ENCODE results near the gene USP47.

The USP47 gene, protein sequence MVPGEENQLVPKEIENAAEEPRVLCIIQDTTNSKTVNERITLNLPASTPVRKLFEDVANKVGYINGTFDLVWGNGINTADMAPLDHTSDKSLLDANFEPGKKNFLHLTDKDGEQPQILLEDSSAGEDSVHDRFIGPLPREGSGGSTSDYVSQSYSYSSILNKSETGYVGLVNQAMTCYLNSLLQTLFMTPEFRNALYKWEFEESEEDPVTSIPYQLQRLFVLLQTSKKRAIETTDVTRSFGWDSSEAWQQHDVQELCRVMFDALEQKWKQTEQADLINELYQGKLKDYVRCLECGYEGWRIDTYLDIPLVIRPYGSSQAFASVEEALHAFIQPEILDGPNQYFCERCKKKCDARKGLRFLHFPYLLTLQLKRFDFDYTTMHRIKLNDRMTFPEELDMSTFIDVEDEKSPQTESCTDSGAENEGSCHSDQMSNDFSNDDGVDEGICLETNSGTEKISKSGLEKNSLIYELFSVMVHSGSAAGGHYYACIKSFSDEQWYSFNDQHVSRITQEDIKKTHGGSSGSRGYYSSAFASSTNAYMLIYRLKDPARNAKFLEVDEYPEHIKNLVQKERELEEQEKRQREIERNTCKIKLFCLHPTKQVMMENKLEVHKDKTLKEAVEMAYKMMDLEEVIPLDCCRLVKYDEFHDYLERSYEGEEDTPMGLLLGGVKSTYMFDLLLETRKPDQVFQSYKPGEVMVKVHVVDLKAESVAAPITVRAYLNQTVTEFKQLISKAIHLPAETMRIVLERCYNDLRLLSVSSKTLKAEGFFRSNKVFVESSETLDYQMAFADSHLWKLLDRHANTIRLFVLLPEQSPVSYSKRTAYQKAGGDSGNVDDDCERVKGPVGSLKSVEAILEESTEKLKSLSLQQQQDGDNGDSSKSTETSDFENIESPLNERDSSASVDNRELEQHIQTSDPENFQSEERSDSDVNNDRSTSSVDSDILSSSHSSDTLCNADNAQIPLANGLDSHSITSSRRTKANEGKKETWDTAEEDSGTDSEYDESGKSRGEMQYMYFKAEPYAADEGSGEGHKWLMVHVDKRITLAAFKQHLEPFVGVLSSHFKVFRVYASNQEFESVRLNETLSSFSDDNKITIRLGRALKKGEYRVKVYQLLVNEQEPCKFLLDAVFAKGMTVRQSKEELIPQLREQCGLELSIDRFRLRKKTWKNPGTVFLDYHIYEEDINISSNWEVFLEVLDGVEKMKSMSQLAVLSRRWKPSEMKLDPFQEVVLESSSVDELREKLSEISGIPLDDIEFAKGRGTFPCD (N-terminal part only)

DNA sequence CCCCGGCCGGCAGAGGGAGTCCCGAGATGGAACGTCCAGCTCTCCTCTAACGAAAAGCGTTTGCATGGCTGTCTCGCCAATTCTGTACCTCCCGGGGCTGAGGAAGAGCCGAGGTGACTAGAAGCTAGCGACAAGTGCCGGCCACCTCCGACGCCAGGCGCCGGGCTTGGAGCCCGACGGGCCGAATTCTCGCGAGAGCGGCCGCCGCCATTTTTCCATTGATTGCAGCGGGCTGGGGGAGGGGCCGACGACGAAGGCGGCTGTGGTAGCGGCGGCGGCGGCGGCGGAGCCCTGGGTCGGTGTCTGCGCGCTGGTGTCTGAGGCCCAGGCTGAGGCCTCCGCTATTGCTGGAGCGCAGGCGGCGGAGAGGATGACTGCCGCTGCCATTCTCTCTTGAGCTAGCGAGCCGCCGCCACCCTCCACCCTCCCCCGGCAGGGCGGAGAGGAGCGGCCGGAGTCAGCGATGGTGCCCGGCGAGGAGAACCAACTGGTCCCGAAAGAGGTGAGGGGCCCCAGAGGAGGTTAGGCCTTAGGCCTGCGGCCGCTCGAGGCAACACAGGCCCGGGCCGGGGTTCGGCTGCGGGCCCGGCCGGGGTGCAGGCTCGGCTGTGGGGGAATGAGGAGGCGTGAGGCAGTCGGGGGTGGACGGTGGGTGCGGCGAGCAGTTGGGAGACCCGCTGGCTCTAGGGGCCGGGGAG, at the start of gene USP47:
TSS of gene USP47 (plus strand) at position 250 of the 698 bp plus-strand sequence. CDS start at position 464, 214 bp downstream.
- DNase-seq (ENCODE audit: insufficient read length, low spot score): peak; percentile 68

DNA sequence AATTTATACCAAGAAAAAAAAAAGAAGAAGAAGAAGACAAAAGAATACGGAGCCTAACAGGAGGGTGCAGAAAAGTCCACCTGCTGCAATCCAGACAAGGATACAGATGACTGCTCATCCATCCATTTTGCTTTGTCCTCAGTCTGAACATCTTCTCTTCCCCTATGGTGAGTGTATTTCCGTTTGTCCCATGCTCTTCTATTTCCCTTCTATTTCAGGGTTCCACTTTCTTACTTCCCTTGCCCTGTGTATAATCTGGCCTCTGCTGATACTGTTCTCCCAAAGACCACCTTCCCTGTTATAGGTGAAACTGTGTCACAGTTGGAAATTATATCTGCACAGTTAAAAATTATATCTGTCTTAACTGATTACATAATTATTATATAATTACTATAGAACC, 48.7 kb upstream of the USP47 start:
- no peak for DNase-seq (ENCODE audit: insufficient read length, low spot score)
- no peak for FAIRE-seq

More for the DNA sequence above, at the start of gene USP47:
- peak; percentile 20 for FAIRE-seq

DNA sequence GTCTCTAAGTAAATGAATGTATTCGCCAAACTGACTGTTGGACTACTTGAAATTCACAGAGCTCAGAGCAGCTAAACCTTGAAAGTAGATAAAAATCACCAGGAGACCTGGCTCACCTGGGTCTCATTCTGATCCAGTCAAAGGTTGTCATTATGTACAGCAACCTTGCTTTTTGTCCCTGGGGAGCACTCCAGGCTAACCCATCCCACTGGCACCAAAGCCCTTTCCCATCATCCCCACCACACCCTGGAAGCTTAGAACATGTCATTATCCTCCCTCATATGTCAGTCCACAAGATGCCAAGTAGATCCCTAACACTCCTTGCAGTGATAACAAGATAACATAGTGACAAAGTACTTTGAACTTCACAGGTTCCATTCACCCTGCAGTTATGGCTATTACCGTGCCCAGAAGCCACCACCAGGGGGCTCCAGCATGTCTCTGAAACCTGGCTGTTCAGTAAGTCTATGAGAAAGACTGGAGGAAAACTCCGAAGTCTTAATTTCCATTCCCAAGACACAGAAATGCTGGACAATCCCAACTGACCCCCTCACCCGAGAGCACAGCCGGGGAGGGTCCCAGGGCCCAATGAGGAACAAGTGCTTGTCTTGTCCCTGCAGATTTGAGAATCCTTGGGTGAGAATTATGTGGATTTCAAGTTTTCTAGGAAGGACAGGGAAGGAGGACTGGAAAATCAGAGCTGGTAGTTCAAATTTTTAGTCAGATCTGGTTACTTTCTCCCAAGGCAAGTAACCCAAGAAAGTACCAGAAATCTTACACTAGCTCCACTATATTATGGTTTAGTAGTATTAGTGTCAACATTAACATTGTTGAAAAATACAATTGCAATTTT, 43.0 kb upstream of the USP47 start:
- peak; percentile 49 for DNase-seq (ENCODE audit: insufficient read length, low spot score)
- FAIRE-seq: peak; percentile 36

DNA sequence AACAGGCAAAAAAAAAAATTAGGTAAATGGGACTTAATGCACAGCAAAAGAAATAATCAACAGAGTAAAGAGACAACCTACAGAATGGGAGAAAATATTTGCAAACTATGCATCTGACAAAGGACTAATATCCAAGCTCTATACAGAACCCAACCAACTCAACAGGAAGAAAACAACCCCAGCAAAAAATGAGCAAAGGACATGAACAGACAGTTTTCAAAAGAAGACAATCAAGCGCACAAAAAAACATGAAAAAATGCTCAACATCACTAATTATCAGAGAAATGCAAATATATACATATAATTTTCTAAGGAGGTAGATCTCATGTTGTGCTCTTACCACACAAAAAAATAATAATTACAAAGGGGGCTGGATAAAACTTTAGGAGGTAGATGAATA, 36.5 kb upstream of the USP47 start:
- FAIRE-seq (no peak), DNase-seq (ENCODE audit: insufficient read length, low spot score) (no peak)

DNA sequence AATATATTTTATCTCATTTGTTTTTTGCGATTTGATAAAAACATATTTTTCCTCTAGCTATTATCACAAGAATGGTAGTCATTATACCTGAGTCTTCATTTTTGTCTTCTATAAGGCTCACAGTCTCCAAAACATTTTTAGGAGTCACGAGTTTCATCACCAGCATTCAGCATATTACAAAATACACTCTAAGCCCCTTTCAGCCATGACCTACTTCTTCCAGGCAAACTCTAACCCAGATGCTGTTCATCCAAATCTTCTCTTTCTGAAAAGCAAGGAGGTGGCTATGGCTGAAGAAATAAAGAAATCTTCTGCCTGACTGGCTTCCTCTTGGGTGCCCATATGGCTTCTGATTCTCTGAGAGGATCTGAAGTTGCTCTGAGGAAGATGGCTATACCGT, 35.7 kb upstream of the USP47 start:
- DNase-seq (ENCODE audit: insufficient read length, low spot score) (no peak), FAIRE-seq (no peak)

DNA sequence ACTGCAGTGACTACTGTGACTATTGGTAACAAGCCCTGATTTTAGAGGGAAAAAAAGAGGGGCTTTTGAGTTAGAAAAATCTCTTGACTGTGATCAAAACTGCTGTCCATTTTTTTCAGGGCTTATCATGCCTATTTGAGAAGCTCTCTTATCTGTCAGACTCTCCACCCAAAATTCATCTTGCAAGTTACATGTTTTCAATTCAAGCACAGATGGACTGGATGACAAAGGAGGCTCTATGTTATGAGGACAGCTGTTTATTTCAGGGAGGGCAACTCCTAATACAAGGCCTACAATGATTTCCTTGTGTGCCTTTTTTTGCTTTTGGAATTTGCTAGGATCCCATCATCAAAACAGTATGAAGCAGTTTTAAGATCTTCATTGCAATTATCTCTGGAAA, 35.2 kb upstream of the USP47 start:
- no peak for FAIRE-seq
- no peak for DNase-seq (ENCODE audit: insufficient read length, low spot score)

DNA sequence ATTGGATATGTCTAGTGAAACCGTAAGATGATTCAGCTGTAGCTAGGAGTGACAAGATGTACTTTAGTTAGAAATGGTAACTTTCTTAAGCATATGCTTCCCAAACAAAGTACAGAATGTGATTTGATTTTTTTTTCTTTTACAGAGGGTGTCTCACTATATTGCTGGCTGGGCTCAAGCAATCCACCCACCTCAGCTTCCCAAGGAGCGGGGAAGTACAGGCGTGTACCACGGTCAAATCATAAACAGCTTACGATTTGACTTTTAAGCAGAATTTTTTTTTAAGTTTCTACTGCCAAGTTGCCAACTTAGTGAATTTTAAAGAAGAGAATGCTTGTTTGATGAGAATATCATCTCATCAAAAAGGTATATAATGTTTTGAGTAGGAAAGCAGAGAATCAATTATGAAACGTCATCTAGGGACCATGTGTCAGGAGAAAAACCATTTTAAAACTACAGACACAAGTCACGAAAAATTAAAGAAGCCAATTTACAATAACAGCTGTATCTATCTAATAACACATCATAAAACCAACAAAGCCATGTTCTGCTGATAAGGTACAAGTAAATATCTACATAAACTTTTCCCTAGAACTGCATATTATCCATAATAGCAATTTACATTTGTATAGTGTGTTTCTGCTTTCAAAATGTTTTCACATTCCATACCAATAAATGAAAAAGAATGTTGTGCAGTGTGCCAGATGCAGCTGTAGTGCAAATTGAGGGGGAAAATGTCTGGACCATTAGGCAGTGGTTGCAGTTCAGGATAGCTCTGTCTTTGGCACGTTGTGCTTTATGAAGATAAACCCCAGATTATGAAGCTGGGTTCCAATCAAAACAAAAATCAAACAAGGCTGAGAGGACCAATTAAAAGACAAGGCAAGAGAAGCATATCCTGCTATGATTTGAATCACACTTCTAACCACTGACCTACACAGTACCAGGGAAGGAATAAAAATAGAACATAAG, 33.7 kb upstream of the USP47 start:
- FAIRE-seq: no peak

DNA sequence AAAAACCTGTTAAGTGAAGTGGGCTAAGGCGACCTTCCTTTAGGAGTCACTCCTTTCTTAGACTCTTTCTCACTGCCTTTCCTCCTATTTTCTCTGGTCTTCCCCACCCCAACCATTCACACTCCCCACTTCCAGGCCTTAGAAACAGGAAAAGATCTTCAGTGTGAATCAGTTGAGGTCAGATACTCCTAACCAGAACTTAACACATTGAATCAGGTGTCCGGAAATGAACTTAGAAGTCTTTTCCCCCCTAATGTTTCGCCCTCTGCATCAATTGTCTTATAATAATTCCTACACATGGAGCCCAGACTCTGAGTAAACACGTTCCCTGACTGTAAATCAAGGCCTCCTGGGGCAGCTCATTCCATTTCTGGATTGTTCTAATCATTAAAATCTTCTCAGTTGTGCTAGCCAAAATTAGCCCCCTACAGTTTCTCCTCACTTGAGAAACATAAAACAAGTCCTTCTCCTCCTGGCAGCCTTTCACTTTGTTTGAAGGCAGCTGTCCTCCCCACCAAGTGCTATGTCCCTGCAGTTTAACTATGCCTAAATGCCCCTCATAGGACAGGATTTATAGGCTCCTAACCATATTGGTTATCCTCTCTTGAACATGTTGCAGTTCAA, 32.7 kb upstream of the USP47 start:
- FAIRE-seq (no peak), DNase-seq (ENCODE audit: insufficient read length, low spot score) (no peak)

More for the DNA sequence above, 33.7 kb upstream of the USP47 start:
- no peak for DNase-seq (ENCODE audit: insufficient read length, low spot score)

DNA sequence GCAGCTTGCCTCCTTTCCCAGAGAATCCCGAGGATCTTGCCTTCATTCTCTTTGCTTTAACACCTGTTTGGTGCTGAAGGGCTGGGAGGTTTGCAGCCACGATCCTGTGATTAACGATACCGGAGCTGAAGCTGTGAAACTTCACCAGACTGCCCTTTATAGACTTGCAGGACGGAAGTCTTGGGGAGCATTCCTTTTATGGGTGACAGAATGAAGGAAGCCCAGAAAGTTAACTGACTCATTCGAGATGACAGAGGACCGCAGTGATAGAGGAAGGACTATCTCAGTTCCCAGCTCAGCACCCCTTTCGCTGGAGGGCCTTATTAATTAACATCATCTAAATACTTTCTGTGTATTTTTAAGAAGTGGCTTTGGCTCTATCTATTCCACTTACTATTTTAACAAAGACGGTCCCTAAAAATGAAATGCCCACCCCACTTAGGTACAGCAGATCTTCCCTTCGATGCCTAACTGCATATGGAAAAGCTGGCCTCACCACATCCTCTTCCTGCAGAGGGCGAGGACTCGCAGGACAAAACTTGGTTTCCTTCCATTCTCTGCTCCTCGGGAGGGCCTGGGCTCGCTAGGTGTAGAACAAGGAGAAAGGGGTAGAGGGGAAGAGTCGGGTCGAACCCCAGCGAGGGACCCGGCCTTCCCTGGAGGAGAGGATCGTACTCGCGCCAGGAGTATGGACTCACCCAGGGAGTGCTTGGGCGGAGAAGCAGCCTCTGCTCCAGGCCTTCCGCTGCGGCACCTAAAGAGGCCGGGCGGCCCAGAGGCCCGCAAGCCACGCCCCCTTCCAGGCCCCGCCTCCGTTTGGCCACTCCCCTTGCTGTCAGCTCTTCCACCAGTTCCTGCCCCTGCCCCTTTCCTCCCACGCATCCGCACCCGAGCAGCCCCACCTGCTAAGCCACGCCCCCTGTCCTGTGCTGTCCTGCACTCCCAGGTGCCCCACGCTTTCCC, 30.7 kb upstream of the USP47 start:
- DNase-seq (ENCODE audit: insufficient read length, low spot score): no peak
- no peak for FAIRE-seq

DNA sequence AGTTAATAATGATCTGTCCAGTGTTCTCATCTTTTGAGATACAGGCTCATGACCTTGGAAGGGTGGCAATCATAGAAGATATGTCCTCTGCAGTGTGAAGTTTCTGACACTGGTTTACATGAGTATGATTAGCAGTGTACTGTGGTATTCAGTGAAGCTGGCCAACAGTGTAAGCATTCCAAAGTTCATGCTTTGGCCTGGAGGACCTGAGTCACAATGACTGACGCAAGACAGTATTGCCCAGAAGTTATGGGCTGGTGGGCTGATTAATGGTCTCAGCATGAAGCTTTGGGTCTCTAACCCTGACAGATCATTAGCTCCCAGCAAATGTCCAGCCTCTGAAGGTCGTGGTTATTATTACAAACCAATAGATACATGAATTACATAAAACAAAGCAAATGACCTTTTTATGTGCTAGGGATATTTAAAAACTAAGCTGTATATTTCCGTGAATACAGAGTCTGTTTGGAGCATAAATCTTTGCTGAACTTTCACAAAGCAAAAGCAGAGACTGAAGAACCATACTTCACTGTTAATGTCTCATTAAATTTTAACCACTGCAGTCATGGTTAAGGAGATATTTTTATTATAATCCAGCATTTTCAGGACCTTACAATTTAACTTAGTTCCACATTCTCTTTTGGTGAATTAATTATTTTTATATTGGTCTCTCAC, 28.3 kb upstream of the USP47 start:
- DNase-seq (ENCODE audit: insufficient read length, low spot score): peak; percentile 69
- FAIRE-seq: peak; percentile 82

DNA sequence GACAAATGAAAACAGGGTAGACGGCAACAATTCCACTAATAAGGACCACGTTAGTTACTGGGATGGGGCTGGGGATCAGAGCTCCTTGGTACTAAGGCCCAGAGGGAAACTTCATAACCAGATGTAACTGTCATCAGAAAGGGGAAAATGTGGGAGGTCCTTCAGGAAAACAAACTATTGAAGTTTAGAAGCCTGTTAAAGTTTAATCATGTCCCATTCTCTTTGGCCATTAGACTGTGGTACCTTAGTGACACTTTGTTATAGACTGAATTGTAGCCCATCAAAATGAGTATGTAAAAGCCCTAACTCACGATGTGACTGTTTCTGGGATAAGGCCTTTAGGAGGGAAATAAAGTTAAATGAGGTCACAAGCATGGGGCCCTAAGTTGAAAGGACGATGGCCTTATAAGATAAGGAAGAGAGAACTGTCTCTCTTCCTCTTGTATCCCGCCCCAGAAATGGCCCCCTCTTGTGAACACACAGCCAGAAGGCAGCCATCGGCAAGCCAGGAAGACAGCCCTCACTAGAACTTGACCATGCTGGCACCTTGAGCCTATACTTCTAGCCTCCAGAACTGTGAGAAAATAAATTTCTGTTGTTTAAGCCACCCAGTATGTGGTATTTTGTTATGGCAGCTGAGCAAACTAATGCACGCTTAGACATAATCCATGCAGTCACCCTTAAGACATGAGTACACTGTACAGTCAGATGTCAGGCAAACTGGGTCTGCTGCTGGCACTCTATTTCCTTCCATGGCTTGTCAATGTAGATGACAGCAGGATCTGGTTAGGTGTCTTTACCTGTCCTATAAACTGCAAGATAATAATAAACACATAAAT, 26.9 kb upstream of the USP47 start:
- DNase-seq (ENCODE audit: insufficient read length, low spot score) (no peak), FAIRE-seq (no peak)

DNA sequence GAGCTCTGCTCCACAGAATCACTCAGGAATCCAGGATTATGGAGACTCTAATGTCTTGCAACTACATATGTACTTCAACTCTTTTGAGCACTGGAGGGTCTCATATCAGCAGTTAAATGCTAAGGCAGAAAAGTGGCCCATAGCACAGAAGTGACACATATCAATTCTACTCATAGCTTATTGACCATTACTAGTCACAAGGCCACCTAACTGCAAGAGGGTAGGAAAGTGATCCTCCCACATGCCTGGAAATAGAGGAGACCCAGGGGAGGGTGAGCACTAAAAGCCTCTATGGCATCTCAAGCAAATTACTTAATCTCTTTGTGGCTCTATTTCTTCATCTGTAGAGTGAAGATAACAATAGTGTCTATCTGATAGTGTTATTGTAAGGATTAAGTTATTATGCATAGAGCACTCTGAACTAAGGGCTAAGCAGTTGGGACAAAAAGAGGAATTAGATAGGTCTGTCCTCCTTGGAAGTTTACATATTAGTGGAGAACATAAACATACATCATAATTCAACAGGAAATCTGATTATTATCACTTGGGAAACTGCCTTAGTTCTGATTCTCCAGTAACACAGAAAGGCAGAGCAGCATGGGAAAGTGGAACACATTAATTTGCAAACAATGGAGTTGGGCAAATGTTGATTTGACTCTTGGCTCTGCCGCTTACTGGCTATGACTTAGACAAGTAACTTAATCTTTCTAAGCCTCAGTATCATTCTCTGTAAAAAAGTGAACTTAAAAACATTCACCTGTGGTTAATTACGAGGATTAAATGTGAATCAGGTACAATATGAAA, 25.1 kb upstream of the USP47 start:
- DNase-seq (ENCODE audit: insufficient read length, low spot score): no peak
- FAIRE-seq: no peak

DNA sequence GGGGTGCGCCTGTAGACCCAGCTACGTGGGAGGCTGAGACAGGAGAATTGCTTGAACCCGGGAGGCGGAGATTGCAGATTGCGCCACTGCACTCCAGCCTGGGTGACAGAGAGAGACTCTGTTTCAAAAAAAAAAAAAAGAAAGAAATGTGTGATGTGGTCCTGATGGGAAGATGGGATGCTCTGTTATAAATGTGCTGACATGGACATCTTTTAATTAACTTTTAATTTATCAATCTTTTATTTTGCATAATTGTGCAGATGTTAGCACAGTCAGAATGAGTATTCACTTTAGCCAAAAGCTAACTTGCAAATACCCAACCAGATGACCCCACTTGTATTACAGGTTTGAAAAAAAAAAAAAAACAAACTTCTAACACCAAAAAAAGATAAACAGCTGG, 23.8 kb upstream of the USP47 start:
- DNase-seq (ENCODE audit: insufficient read length, low spot score) (no peak), FAIRE-seq (no peak)

DNA sequence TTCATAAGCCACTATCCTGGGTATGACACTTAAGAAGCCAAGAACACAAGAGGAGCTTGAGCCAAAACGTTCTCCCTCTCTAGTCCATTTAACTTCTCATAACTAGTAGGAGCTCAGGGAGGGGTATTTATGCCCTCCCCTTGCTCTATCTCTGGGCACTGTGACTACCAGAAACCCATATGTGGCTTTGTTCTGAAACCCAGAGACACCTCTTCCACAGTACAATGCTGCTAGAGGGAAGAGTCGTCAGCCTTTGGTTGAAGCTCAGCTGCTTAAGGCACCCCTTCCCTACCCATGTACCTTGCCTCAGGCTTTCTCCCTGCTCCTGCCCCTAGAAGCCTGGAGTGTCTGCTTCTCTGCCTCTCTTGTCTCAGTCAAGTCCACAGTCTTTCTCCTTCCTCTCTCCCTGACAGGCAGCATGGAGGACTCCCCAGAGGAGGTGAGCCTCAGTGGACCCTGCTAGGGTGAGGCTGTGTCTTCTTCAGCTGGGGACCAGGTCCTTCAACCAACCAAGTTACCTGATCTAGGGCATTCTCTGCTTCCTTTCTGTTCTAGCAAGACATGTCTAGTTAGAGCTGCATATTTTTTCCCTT, 23.1 kb upstream of the USP47 start:
- no peak for DNase-seq (ENCODE audit: insufficient read length, low spot score)
- no peak for FAIRE-seq

Measured in HTR-8/SVneo (cell line).